ENCODE measurements around the gene C6orf136. TPM values are rescaled to one million over a fixed set of nuclear protein-coding genes. Genes with fewer than 3 reads are reported as not detected.

The C6orf136 gene
- total and polyA plus RNA-seq, 9 of the 15 experiments (the other 6 are each of a cell fraction or from before 2014, with no cell fraction given), result 14.1 to 63.1 (median 18.4) TPM

GRCh38 chr6:30685157-30686008 is 38.5 kb downstream of the C6orf136 start (continued):
- TF ChIP-seq, protein P1, sequence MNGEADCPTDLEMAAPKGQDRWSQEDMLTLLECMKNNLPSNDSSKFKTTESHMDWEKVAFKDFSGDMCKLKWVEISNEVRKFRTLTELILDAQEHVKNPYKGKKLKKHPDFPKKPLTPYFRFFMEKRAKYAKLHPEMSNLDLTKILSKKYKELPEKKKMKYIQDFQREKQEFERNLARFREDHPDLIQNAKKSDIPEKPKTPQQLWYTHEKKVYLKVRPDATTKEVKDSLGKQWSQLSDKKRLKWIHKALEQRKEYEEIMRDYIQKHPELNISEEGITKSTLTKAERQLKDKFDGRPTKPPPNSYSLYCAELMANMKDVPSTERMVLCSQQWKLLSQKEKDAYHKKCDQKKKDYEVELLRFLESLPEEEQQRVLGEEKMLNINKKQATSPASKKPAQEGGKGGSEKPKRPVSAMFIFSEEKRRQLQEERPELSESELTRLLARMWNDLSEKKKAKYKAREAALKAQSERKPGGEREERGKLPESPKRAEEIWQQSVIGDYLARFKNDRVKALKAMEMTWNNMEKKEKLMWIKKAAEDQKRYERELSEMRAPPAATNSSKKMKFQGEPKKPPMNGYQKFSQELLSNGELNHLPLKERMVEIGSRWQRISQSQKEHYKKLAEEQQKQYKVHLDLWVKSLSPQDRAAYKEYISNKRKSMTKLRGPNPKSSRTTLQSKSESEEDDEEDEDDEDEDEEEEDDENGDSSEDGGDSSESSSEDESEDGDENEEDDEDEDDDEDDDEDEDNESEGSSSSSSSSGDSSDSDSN (IDR thresholded peaks at IDR 0.05; ENCODE audit: borderline replicate concordance in 1 of 2, low read depth in 2 of 2, low read length in 2 of 2), result peak in 1 of 2 experiments; percentile 66; a peak in 1 of 4 replicates
- TF ChIP-seq SMARCA4 (IDR thresholded peaks at IDR 0.05) (no peak), KLF16 (IDR thresholded peaks at IDR 0.05) (no peak), EWSR1 (IDR thresholded peaks at IDR 0.05; ENCODE audit: borderline replicate concordance, low read depth, partially characterized antibody) (no peak), DEAF1 (CRISPR knock-in tag; IDR thresholded peaks at IDR 0.05) (0 out of 2 replicates have a peak, but pooled peaks have one; percentile 39), MED1 (CRISPR knock-in tag; IDR thresholded peaks at IDR 0.05; ENCODE audit: borderline replicate concordance) (no peak), BRCA1 (IDR thresholded peaks at IDR 0.05) (no peak), BRCA1 (CRISPR knock-in tag; IDR thresholded peaks at IDR 0.05) (no peak), TFAM (CRISPR knock-in tag; conservative IDR thresholded peaks at IDR 0.05) (no peak), HSF4 (CRISPR knock-in tag; IDR thresholded peaks at IDR 0.05; ENCODE audit: borderline replicate concordance) (0 out of 2 replicates have a peak, but pooled peaks have one; percentile 39), ZNF140 (CRISPR knock-in tag; IDR thresholded peaks at IDR 0.05) (no peak), ZNF75A (CRISPR knock-in tag; IDR thresholded peaks at IDR 0.05) (no peak), MTA1 (IDR thresholded peaks at IDR 0.05; ENCODE audit: borderline replicate concordance) (0 out of 2 replicates have a peak, but pooled peaks have one; percentile 9), TEAD2 (tag; IDR thresholded peaks at IDR 0.05) (no peak), ZFPM2 (CRISPR knock-in tag; IDR thresholded peaks at IDR 0.05) (no peak), ESRRA (IDR thresholded peaks at IDR 0.05; ENCODE audit: borderline replicate concordance, low read depth) (0 out of 2 replicates have a peak, but pooled peaks have one; percentile 7), NR2C1 (IDR thresholded peaks at IDR 0.05) (no peak), NR2C1 (tag; IDR thresholded peaks at IDR 0.05) (no peak), ZC3H4 (CRISPR knock-in tag; IDR thresholded peaks at IDR 0.05; ENCODE audit: borderline replicate concordance) (no peak), RAD21 (CRISPR knock-in tag; conservative IDR thresholded peaks at IDR 0.05 in 1 of 2, IDR thresholded peaks at IDR 0.05 in 1 of 2) (peak; percentile 22 to 48; a peak in 3 of 4 replicates), FUS (optimal IDR thresholded peaks at IDR 0.05; ENCODE audit: low read depth, low read length) (no peak), TBL1XR1 (IDR thresholded peaks at IDR 0.05; ENCODE audit: low read length in 2 of 2) (no peak), ZNF253 (CRISPR knock-in tag; conservative IDR thresholded peaks at IDR 0.05) (no peak), TEAD4 (IDR thresholded peaks at IDR 0.05; ENCODE audit: low read length) (no peak), TEAD4 (CRISPR knock-in tag; IDR thresholded peaks at IDR 0.05; ENCODE audit: borderline replicate concordance) (no peak)

All from K562 (cell line).